Naive thymus-derived CD8-positive, alpha-beta T cell (primary cell): ENCODE measurements around the gene ZCCHC17. TPM values are rescaled to one million over a fixed set of nuclear protein-coding genes. Genes with fewer than 3 reads are reported as not detected.

ENCODE experiments used
- ATAC-seq, 2 donors: fragments of 150-1000 bp; cut with Tn5 transposase in 1 of 2; sonication (Bioruptor Pico), chemical (Tn5 transposase) in 1 of 2; 1 replicate in 1 of 2; 2 replicates in 1 of 2; pipeline ENCODE4 v1.10.0; 2021; ENCODE audit warnings: mild to moderate bottlenecking in 2 of 2, moderate library complexity in 2 of 2
- POLR2A ChIA-PET: fragments of 350-600 bp; sonication (Branson Sonifier 250); formaldehyde crosslinking; loops from one replicate; lab custom pipeline; 2021; ENCODE audit warnings: antibody characterized with exemption; lab: Charles Lee
- DNase-seq, 10 donors: peaks; one replicate each; pipeline versions ENCODE4 v3.0.0 to v3.0.0-alpha.2; 2020 to 2022
- H3K27ac Mint-ChIP-seq, 10 donors: one replicate each; pipeline ENCODE4 v1.8.0; 2020 to 2022; ENCODE audit warnings: mild to moderate bottlenecking in 10 of 10, mixed read lengths in 10 of 10, moderate library complexity in 4 of 10, inconsistent platforms in 1 of 10
- H3K27me3 Mint-ChIP-seq, 5 donors: one replicate each; pipeline ENCODE4 v1.8.0; 2021 to 2022; ENCODE audit warnings: mixed read lengths in 5 of 5
- H3K36me3 Mint-ChIP-seq, 3 donors: one replicate each; pipeline ENCODE4 v1.8.0; 2020 to 2022; ENCODE audit warnings: mixed read lengths in 3 of 3, mild to moderate bottlenecking in 2 of 3, inconsistent platforms in 1 of 3
- H3K4me1 Mint-ChIP-seq, 4 donors: one replicate each; pipeline ENCODE4 v1.8.0; 2021 to 2022; ENCODE audit warnings: mixed read lengths in 4 of 4
- H3K4me3 Mint-ChIP-seq, 10 donors: one replicate each; pipeline ENCODE4 v1.8.0; 2020 to 2022; ENCODE audit warnings: mild to moderate bottlenecking in 10 of 10, mixed read lengths in 10 of 10, moderate library complexity in 6 of 10, inconsistent platforms in 1 of 10
- H3K9me3 Mint-ChIP-seq, 9 donors: one replicate each; pipeline ENCODE4 v1.8.0; 2020 to 2022; ENCODE audit warnings: mixed read lengths in 9 of 9, mild to moderate bottlenecking in 3 of 9, inconsistent platforms in 1 of 9, moderate library complexity in 1 of 9
- polyA plus RNA-seq, 3 donors: library from polyadenylated mRNA; unstranded; fragments of 300-500 nt; fragmentation: Illumina TruSeq; gene quantifications; one replicate each; pipeline ENCODE4 v1.2.3, GENCODE V29; 2021
- total RNA-seq, 8 experiments: library from RNA in 2 of 8; stranded (reverse) in 2 of 8; gene quantifications; one replicate each; pipeline ENCODE4 v1.2.3 and lab custom pipeline; 2021 to 2026

ZCCHC17 gene
- total and polyA plus RNA-seq, 5 experiments from 2014 or later = 19.0 to 48.2 (median 39.5) TPM

DNA sequence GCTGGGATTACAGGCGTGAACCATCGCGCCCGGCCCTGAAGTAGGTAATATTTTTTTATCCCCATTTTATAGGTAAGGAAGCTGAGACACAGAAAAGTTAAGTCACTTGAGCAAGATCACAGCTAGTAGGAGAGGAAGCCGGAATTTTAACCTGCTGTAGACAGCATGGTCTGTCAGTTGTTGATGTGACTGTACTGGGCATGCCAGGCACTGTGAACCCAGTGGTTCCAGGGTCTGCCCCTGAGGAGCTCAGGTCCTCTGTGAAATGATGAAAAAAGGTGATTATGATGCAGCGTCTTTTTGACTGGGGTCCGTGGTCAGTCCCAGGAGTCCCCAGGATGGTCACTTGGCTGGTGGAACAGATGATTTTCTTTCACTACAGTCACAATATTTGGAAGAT, 92.8 kb downstream of the ZCCHC17 start:
- no peak for ATAC-seq
- Mint-ChIP-seq H3K4me3 (no peak overlapping the region), H3K9me3 (peaks cover 0 to 2% (median 0%) of the 10 kb centered on the region in 9 donors), H3K27ac (no peak overlapping the region), H3K27me3 (peaks cover 4 to 34% (median 23%) of the 10 kb centered on the region in 5 donors), H3K4me1 (peaks cover 0 to 5% (median 5%) of the 10 kb centered on the region in 4 donors), H3K36me3 (peaks cover 0 to 2% (median 0%) of the 10 kb centered on the region in 3 donors)
- no peak for DNase-seq
- POLR2A ChIA-PET = no interaction called here

DNA sequence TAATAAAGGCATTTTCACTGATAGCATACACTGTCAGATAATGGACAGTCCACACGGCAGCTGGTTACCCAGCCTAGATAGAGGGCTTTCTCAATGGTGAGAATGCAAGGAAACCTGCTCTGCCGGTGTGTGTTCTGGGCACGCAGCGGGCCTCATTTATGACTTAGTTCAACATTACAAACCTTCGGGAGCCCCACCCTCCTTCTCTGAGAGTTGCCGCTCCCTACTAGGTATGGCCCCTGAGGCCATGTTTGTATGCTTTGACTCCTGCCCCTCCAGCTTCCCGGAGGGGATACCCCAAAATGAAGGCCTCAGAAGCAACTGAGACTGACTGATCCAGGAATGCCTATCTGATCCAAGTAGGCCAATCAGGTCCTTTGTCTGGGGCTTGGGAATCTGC, 93.2 kb downstream of the ZCCHC17 start:
- no peak overlapping the region for H3K4me3 Mint-ChIP-seq
- H3K9me3 Mint-ChIP-seq = peaks cover 0 to 2% (median 0%) of the 10 kb centered on the region in 9 donors
- H3K4me1 Mint-ChIP-seq = peaks cover 0 to 9% (median 9%) of the 10 kb centered on the region in 4 donors
- DNase-seq = no peak
- H3K36me3 Mint-ChIP-seq = peaks cover 0 to 2% (median 0%) of the 10 kb centered on the region in 3 donors
- POLR2A ChIA-PET = no interaction called here
- H3K27ac Mint-ChIP-seq = peak overlapping the region in 1 of 10 donors; percentile 40
- ATAC-seq = no peak
- peaks cover 4 to 31% (median 20%) of the 10 kb centered on the region in 5 donors for H3K27me3 Mint-ChIP-seq

DNA sequence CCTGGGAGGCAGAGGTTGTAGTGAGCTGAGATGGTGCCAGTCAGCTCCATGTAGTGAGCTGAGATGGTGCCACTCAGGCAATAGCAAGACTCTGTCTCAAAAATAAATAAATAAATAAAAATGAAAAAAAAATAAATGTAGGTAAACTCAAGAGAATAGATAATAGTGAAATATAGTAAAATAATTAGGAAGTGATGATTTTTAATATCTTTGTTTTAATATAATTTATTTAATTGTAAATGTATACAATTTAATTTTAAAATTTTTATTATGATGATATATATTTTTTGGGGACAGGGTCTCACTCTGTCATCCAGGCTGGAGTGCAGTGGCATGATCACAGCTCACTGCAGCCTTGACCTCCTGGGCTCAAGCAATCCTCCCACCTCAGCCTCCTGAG, 96.6 kb downstream of the ZCCHC17 start:
- no peak overlapping the region for H3K4me3 Mint-ChIP-seq

DNA sequence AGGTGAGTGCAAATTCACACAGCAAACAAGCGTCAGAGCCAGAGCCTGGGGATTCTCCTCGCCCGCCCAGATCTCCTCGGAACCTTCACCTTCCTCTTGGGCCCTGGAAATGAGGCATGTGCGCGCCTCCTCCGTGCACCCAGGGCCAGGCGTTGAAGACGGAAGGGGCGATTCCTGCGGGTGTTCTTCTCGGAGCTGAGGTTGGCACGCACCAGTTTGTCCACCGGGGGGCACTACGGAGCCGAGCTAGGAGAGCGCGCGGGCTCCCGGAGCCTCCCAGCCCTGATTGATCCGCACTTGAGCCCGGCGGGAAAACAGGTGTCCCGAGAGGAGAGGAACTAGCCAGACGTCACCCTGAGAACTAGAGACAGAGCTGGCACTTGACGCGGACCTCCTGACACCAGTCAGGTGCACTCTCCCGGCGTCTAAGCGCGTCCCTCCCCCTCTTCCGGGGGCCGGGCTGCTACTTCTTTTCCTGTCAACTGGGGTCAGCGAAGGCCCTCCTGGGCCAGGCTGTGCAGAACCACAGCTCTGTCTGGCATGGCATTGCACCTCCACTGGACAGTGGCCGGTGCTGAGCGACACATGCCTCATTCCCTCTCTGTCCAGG, 97.9 kb downstream of the ZCCHC17 start:
- ATAC-seq = peak; percentile 95 to 97

More for the DNA sequence above, 96.6 kb downstream of the ZCCHC17 start:
- no peak for DNase-seq
- Mint-ChIP-seq H3K9me3 (no peaks in the 10 kb centered on the region), H3K27me3 (peaks cover 0 to 4% (median 1%) of the 10 kb centered on the region in 5 donors), H3K4me1 (peaks cover 0 to 13% (median 11%) of the 10 kb centered on the region in 4 donors), H3K36me3 (no peaks in the 10 kb centered on the region), H3K27ac (no peak overlapping the region)
- no peak for ATAC-seq
- POLR2A ChIA-PET = no interaction called here

DNA sequence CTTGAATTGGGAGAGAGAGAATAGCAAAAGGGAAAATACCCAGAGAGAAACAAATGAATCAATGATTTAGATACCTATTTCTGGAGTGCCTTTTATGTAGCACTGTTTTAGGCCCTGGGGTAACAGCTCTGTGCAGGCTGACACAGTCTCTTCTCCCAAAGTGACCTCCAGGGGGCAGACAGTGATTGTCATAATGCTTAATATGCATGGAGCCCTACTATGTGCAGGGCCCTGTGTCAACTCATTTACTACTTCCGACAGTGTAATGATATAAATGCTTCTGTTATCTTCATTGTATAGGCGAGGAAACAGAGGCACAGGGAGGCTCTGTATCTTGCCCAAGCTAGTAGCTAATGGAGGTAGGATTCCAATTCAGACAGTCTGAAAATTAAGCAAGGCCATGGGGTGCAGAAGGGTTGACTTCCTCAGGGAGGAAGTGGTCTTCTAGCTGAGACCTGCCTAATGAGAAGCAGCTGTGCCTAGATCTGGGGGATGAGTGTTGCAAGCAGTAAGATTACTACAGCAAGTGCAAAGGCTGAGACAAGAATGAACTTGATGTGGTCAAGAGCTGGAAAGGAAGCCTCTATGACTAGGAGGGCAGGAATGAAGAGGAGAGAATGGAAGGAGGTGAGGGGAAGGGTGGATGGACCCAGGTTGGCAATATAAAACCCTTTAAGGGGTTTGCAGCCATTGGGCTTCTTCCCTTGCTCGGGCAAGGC, 100.0 kb downstream of the ZCCHC17 start:
- DNase-seq (no peak), ATAC-seq (no peak)
- POLR2A ChIA-PET = no interaction called here
- Mint-ChIP-seq H3K4me3 (peak overlapping the region in 1 of 10 donors; percentile 16), H3K27me3 (peaks cover 0 to 4% (median 1%) of the 10 kb centered on the region in 5 donors), H3K27ac (no peak overlapping the region), H3K36me3 (no peaks in the 10 kb centered on the region), H3K9me3 (no peaks in the 10 kb centered on the region), H3K4me1 (peaks cover 0 to 13% (median 11%) of the 10 kb centered on the region in 4 donors)

More for the DNA sequence above, 97.9 kb downstream of the ZCCHC17 start:
- POLR2A ChIA-PET = no interaction called here
- Mint-ChIP-seq H3K4me3 (peak overlapping the region; percentile 83 to 92 (median 87)), H3K4me1 (peaks cover 0 to 13% (median 11%) of the 10 kb centered on the region in 4 donors), H3K36me3 (no peaks in the 10 kb centered on the region), H3K9me3 (no peaks in the 10 kb centered on the region), H3K27ac (peak overlapping the region in 7 of 10 donors; percentile 24 to 80 (median 52)), H3K27me3 (peaks cover 0 to 4% (median 1%) of the 10 kb centered on the region in 5 donors)
- DNase-seq = peak; percentile 52 to 86 (median 73)

DNA sequence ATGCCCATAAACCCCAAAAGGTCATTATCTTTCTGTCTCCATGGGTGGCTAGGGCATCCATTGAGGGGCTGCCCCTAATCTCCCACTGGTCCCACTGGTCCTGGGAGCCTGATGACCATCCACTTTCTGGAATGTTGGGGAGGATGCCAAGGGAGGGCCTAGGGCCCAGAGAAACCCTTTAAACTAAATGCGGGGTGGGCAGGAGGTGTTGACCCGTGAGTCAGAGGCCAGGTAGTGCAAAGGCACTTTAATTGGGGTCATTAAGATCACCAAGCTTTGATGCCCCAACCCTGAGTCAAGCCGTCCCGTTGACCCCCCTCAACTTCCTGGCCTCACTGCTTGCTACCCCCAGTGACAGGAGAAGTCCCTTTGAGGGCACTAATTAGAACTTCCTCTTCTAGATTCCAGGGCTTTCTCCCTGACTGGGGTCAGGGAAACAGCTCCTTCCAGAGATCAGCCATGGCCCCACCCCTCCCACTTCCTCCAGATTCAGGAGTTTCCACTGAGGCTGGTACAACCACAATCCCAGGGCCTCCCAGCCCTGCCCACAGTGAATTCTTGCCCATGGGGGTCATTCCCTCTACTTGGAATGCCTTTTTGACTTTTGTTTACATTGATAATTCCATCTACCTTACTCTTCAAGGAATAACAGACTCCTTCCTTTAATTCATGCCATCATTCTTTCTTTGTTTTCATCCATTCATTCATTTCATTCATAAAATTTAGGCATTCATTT, 100.7 kb downstream of the ZCCHC17 start:
- no peak overlapping the region for H3K4me3 Mint-ChIP-seq

DNA sequence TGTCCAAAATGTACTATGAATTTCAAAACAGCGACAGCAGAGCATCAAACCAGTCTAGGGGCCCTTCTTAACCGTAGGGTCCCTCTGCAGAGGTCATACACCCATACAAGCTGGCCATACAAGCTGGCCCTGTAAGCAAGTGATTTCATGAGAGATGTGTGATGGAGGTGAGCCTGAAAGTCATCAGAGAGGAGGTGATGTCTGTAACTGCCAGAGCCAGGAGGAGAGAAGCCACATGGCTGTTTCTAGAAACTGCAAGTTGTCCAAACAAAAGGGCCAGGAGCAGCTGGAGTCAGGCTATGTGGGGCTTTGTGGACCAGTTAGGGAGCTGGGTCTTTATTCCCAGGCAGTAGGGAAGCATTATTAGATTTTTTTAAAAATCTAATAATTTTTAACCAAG, 101.4 kb downstream of the ZCCHC17 start:
- H3K9me3 Mint-ChIP-seq = no peaks in the 10 kb centered on the region
- no peak overlapping the region for H3K27ac Mint-ChIP-seq
- H3K4me1 Mint-ChIP-seq = peaks cover 0 to 13% (median 11%) of the 10 kb centered on the region in 4 donors
- DNase-seq (no peak), ATAC-seq (no peak)
- no peak overlapping the region for H3K4me3 Mint-ChIP-seq
- no peaks in the 10 kb centered on the region for H3K36me3 Mint-ChIP-seq
- H3K27me3 Mint-ChIP-seq = peaks cover 0 to 2% (median 0%) of the 10 kb centered on the region in 5 donors
- POLR2A ChIA-PET = no interaction called here

More for the DNA sequence above, 100.7 kb downstream of the ZCCHC17 start:
- H3K27me3 Mint-ChIP-seq = peaks cover 0 to 4% (median 1%) of the 10 kb centered on the region in 5 donors
- H3K36me3 Mint-ChIP-seq = no peaks in the 10 kb centered on the region
- no peaks in the 10 kb centered on the region for H3K9me3 Mint-ChIP-seq
- POLR2A ChIA-PET = no interaction called here
- H3K4me1 Mint-ChIP-seq = peaks cover 0 to 13% (median 11%) of the 10 kb centered on the region in 4 donors
- DNase-seq (no peak), ATAC-seq (no peak)
- H3K27ac Mint-ChIP-seq = no peak overlapping the region

DNA sequence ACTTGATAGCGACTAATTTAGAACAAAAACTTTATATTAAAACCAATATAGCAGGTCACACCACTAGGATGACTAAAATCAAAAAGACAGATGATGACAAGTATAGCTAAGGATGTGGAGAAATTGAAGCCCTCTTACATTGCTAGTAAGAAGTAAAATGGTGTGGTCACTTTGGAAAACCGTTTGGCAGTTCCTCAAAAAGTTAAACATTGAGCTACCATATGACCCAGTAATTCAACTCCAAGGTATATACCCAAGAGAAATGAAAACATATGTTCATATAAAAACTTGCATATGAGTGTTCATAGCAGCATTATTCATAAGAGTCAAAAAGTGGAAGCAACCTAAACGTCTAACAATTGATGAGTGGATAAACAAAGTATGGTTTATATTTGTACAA, 103.1 kb downstream of the ZCCHC17 start:
- POLR2A ChIA-PET = no interaction called here
- ATAC-seq = no peak
- Mint-ChIP-seq H3K27ac (no peak overlapping the region), H3K27me3 (peaks cover 0 to 7% (median 2%) of the 10 kb centered on the region in 5 donors), H3K4me1 (peaks cover 0 to 4% (median 3%) of the 10 kb centered on the region in 4 donors), H3K9me3 (no peaks in the 10 kb centered on the region), H3K4me3 (no peak overlapping the region), H3K36me3 (no peaks in the 10 kb centered on the region)
- DNase-seq = no peak

DNA sequence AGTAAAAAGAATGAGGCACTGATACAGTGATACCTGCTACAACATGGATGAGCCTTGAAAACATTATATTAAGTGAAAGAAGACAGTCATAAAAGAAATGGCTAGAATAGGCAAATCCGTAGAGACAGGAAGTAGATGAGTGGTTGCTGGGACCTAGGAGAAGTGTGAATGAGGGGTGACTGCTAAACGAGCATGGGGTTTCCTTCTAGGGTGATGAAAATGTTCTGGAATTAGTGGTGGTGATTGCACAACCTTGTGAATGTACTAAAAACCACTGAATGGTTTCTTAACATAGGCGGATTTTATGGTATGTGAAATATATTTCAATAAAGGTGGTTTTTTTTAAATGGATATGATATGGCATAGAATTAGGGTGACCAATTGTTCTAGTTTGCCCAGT, 103.6 kb downstream of the ZCCHC17 start:
- no peak for ATAC-seq
- H3K27me3 Mint-ChIP-seq = peaks cover 0 to 7% (median 4%) of the 10 kb centered on the region in 5 donors

DNA sequence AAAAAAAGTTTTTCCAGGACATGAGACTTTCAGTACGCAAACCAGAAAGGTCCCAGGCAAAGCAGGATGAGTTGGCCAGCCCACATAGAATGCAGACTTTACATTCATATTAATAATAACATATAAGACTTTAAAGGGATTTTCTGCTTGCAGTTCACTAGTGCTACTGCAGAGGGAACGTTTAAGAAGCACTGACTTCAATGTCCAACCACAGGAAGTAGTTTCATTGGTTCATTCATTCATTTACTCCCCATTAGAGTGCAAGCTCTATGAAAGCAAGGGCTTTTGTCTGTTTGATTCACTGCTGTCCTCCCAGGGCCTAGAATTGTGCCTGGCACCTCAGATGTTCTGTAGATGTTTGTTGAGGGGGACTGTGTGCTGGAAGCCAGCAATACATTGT, 104.4 kb downstream of the ZCCHC17 start:
- Mint-ChIP-seq H3K27ac (peak overlapping the region in 1 of 10 donors; percentile 21), H3K36me3 (no peaks in the 10 kb centered on the region), H3K4me3 (no peak overlapping the region), H3K4me1 (no peaks in the 10 kb centered on the region), H3K27me3 (peaks cover 0 to 7% (median 4%) of the 10 kb centered on the region in 5 donors), H3K9me3 (no peaks in the 10 kb centered on the region)
- POLR2A ChIA-PET = no interaction called here
- DNase-seq (no peak), ATAC-seq (no peak)

More for the DNA sequence above, 103.6 kb downstream of the ZCCHC17 start:
- Mint-ChIP-seq H3K4me1 (peaks cover 0 to 2% (median 0%) of the 10 kb centered on the region in 4 donors), H3K27ac (peak overlapping the region in 1 of 10 donors; percentile 9), H3K4me3 (no peak overlapping the region), H3K36me3 (no peaks in the 10 kb centered on the region), H3K9me3 (no peaks in the 10 kb centered on the region)
- DNase-seq = no peak
- POLR2A ChIA-PET = no interaction called here

DNA sequence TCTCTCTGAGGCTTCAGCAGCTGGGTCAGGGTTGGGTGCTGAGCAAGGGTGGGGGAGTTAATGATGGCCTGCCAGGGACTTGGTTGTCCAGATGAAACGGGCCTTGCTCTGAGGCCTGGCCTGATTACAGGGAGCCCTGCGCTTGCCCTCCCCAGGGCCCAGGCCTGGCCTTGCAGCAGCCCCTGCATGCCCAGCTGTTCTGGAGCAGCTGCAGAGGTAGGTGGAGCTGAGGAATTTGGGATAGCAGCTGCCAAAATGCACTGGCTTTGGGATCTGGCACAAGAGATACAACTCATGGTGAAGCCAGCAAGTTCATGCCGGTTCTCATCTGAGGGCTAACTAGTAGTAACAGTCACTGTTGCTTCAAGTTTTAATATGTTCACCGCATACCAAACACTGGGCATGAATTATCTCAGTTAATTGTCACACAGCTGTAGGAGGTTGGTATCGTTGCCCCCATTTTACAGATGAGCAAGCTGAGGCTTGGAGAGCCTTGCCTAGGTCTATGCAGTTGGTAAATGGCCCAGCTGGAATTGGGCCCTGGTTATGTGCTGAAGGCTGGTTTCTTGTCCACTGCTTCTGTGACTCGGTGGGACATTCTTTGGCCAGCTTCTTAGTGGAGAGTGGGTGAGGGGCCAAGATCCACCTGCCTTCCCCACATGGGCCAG, 108.9 kb downstream of the ZCCHC17 start:
- H3K4me1 Mint-ChIP-seq = no peaks in the 10 kb centered on the region
- DNase-seq (no peak), ATAC-seq (no peak)
- H3K27ac Mint-ChIP-seq = no peak overlapping the region
- POLR2A ChIA-PET = no interaction called here
- H3K27me3 Mint-ChIP-seq = peaks cover 15 to 32% (median 25%) of the 10 kb centered on the region in 5 donors
- no peaks in the 10 kb centered on the region for H3K36me3 Mint-ChIP-seq
- no peaks in the 10 kb centered on the region for H3K9me3 Mint-ChIP-seq
- no peak overlapping the region for H3K4me3 Mint-ChIP-seq

DNA sequence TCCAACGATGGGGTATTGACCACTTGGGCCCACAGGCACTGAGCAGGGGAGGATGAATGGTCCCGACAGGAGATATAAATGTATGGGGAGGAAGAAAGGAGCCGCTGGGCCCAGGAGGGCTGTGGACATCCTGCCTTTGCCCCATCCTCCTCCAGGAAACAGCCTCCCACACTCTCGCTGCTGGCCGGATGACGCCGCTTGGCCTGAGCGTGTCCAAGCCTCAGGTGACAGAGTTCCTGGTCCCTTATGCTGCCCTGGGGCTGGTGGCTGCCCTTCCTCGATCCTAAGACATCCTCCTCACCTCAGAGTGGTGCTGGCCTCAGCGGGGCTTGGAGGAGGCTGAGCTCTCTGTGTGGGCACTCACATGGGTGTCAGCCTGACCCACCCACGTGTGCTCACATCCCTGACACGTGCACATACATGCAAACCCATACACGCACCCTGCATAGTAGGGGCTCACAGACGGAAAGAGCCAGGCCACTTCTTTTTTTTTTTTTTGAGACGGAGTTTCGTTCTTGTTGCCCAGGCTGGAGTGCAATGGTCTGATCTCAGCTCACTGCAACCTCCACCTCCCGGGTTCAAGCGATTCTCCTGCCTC, 110.3 kb downstream of the ZCCHC17 start:
- Mint-ChIP-seq H3K4me1 (peaks cover 0 to 1% (median under 1%) of the 10 kb centered on the region in 4 donors), H3K27ac (peak overlapping the region in 1 of 10 donors; percentile 76), H3K27me3 (peaks cover 24 to 44% (median 39%) of the 10 kb centered on the region in 5 donors), H3K9me3 (no peaks in the 10 kb centered on the region), H3K4me3 (no peak overlapping the region), H3K36me3 (no peaks in the 10 kb centered on the region)
- ATAC-seq (no peak), DNase-seq (no peak)
- POLR2A ChIA-PET = no interaction called here
